Activated CD4-positive, alpha-beta T cell treated with anti-CD3 and anti-CD28 coated beads, Interleukin-2, Interleukin-4, amounts not matched to agents 100 ng/mL and 50 ng/mL, durations not matched to agents 16 hours and 8 hours (primary cell): ENCODE data around the gene WDR48.

ENCODE experiments used
- DNase-seq: peaks from one replicate; pipeline ENCODE4 v3.0.0-alpha.2; 2020; ENCODE audit warnings: low spot score

The WDR48 gene

GRCh38 chr3:39064646-39065045 lies 12.8 kb downstream of the WDR48 start:
- no peak for DNase-seq

- peak; percentile 56 for DNase-seq
Observed at GRCh38 chr3:39065197-39065596, 13.4 kb downstream of the WDR48 start.

GRCh38 chr3:39067286-39067685 lies 15.5 kb downstream of the WDR48 start:
- no peak for DNase-seq

- no peak for DNase-seq
Observed at GRCh38 chr3:39068556-39068955, 16.7 kb downstream of the WDR48 start.

GRCh38 chr3:39075910-39076309 lies 24.1 kb downstream of the WDR48 start:
- peak; percentile 11 for DNase-seq

GRCh38 chr3:39079530-39079929 lies 27.7 kb downstream of the WDR48 start:
- DNase-seq: no peak

- DNase-seq: no peak
Observed at GRCh38 chr3:39080026-39080425, 28.2 kb downstream of the WDR48 start.

GRCh38 chr3:39082666-39083313 lies 31.0 kb downstream of the WDR48 start:
- DNase-seq: no peak

- DNase-seq: no peak
Observed at GRCh38 chr3:39086144-39086543, 34.3 kb downstream of the WDR48 start.

GRCh38 chr3:39088456-39088855 lies 36.6 kb downstream of the WDR48 start:
- DNase-seq: no peak

- no peak for DNase-seq
Observed at GRCh38 chr3:39088889-39089288, 37.1 kb downstream of the WDR48 start.

GRCh38 chr3:39090922-39091321 lies 39.1 kb downstream of the WDR48 start:
- DNase-seq: no peak

- DNase-seq: no peak
Observed at GRCh38 chr3:39094851-39095677, 43.2 kb downstream of the WDR48 start.

- no peak for DNase-seq
Observed at GRCh38 chr3:39095778-39096177, 44.0 kb downstream of the WDR48 start.

GRCh38 chr3:39096775-39097174 lies 45.0 kb downstream of the WDR48 start:
- DNase-seq: no peak

GRCh38 chr3:39097716-39098472 lies 46.1 kb downstream of the WDR48 start:
- no peak for DNase-seq

GRCh38 chr3:39098473-39099000 lies 46.7 kb downstream of the WDR48 start:
- DNase-seq: no peak

- no peak for DNase-seq
Observed at GRCh38 chr3:39099242-39099641, 47.4 kb downstream of the WDR48 start.

- no peak for DNase-seq
Observed at GRCh38 chr3:39099738-39100499, 48.1 kb downstream of the WDR48 start.

GRCh38 chr3:39100500-39100886 lies 48.7 kb downstream of the WDR48 start:
- DNase-seq: no peak

- peak; percentile 53 for DNase-seq
Observed at GRCh38 chr3:39101022-39101689, 49.3 kb downstream of the WDR48 start.
